Transverse colon (tissue), 4 donors: ENCODE measurements around the gene AKR7A2. TPM values are rescaled to one million over a fixed set of nuclear protein-coding genes. Genes with fewer than 3 reads are reported as not detected.

Source experiments
- DNase-seq: peaks from one replicate; pipeline ENCODE4 v3.0.0-alpha.2; 2019
- H3K27ac ChIP-seq, 4 donors: fragments of 200-600 bp; sonication (generic); 2 replicates each; pipeline ENCODE4 v1.5.1; 2016 to 2018; ENCODE audit warnings: inconsistent platforms in 4 of 4
- H3K27me3 ChIP-seq: fragments of 200-600 bp; sonication (generic); 2 replicates; pipeline ENCODE4 v1.5.1; 2017; ENCODE audit warnings: inconsistent platforms
- H3K36me3 ChIP-seq, 4 donors: fragments of 200-600 bp; sonication (generic); 2 replicates each; pipeline ENCODE4 v1.5.1; 2017 to 2019; ENCODE audit warnings: inconsistent platforms in 4 of 4
- H3K4me1 ChIP-seq, 4 donors: fragments of 200-600 bp; sonication (generic); 2 replicates each; pipeline ENCODE4 v1.5.1; 2017 to 2020; ENCODE audit warnings: inconsistent platforms in 4 of 4
- H3K4me3 ChIP-seq, 4 donors: fragments of 200-600 bp; sonication (generic); 1 replicate in 1 of 4; 2 replicates in 3 of 4; pipeline versions ENCODE4 v1.5.1 to v1.6.1; 2017 to 2019; ENCODE audit warnings: inconsistent platforms in 4 of 4
- H3K9me3 ChIP-seq, 2 donors: fragments of 200-600 bp; sonication (generic); 2 replicates each; pipeline ENCODE4 v1.5.1; 2017 to 2019; ENCODE audit warnings: inconsistent platforms in 2 of 2
- EP300 ChIP-seq: sonication (generic); formaldehyde crosslinking; IDR thresholded peaks from one replicate; pipeline ENCODE4 v1.6.1; 2017; ENCODE audit warnings: antibody characterized with exemption, low read depth
- POLR2A ChIP-seq: fragments of 450-650 bp; IDR thresholded peaks from one replicate; pipeline ENCODE4 v1.6.1; 2016; ENCODE audit warnings: antibody characterized with exemption, mild to moderate bottlenecking, moderate library complexity
- POLR2AphosphoS5 ChIP-seq, 3 donors: sonication (generic); formaldehyde crosslinking; IDR thresholded peaks; one replicate each; pipeline ENCODE4 v1.6.1; 2016; ENCODE audit warnings: antibody characterized with exemption in 3 of 3
- WGBS, 2 donors: methylation state at CpG; one replicate each; pipeline ENCODE4 v1.1.5; 2018; ENCODE audit warnings: low coverage in 1 of 2; 5-methylcytosine and 5-hydroxymethylcytosine counted together
- in situ Hi-C, 4 donors: fragments of 200-750 bp; cut with MboI; loops; one replicate each; pipeline versions ENCODE4 v1.15.0 to v1.15.1; 2017; ENCODE audit warnings: low sequenced_read_pairs in 3 of 4, low pct_ligation_motif_present in 1 of 4, low pct_unique_long_range_greater_than_20kb in 1 of 4
- intact Hi-C: fragments of 100-400 bp; cut with DNase I; formaldehyde crosslinking; loops from one replicate; pipeline ENCODE4 v1.15.1; 2023; ENCODE audit warnings: low total_unique reads
- total RNA-seq, 4 donors: library from RNA; depleted of rRNA; stranded (reverse); fragments of >200 nt; gene quantifications; one replicate each; pipeline ENCODE4 v1.1.0, GENCODE V29; 2016
- TF ChIP-seq, protein P1 (sequence below), 5 experiments: fragments of 200-600 bp in 3 of 5; fragments of 450-650 bp in 2 of 5; sonication (generic) in 3 of 5; IDR thresholded peaks; 1 replicate in 2 of 5; 2 replicates in 3 of 5; pipeline ENCODE4 v1.5.1; 2016 to 2017; ENCODE audit warnings: antibody characterized with exemption in 5 of 5, inconsistent platforms in 3 of 5, mild to moderate bottlenecking in 2 of 5, moderate library complexity in 1 of 5

AKR7A2 gene
- total RNA-seq, 4 donors from 2014 or later: 64.7 to 169 (median 112) TPM

DNA sequence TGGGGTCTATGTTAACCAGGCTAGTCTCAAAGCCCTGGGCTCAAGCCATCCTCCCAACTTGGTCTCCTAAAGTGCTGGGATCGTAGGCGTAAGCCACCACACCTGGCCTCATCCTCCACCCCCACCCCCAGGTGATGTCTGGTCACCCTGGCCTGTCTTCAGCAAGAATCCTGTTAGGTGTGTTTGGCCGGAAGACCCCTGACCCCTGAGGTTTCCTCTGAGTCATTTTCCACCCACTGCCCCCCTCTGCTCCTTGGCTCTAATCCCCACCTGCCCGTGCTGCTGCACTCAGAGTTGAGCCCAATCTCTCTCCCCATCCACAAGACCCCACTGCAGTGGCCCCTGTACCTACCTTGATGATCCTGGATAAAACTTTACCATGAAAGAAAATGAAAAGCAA is 25.3 kb upstream of the AKR7A2 start:
- no peak for TF ChIP-seq POLR2AphosphoS5 (IDR thresholded peaks at IDR 0.05)
- no peak for TF ChIP-seq POLR2A
- TF ChIP-seq, protein P1, sequence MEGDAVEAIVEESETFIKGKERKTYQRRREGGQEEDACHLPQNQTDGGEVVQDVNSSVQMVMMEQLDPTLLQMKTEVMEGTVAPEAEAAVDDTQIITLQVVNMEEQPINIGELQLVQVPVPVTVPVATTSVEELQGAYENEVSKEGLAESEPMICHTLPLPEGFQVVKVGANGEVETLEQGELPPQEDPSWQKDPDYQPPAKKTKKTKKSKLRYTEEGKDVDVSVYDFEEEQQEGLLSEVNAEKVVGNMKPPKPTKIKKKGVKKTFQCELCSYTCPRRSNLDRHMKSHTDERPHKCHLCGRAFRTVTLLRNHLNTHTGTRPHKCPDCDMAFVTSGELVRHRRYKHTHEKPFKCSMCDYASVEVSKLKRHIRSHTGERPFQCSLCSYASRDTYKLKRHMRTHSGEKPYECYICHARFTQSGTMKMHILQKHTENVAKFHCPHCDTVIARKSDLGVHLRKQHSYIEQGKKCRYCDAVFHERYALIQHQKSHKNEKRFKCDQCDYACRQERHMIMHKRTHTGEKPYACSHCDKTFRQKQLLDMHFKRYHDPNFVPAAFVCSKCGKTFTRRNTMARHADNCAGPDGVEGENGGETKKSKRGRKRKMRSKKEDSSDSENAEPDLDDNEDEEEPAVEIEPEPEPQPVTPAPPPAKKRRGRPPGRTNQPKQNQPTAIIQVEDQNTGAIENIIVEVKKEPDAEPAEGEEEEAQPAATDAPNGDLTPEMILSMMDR (IDR thresholded peaks at IDR 0.05): no peak
- no peak for TF ChIP-seq EP300
- Histone ChIP-seq H3K27me3 (no peaks in the 10 kb centered on the region), H3K4me1 (peaks cover 0 to 7% (median 2%) of the 10 kb centered on the region in 4 donors), H3K36me3 (no peaks in the 10 kb centered on the region), H3K4me3 (no peak overlapping the region), H3K27ac (no peak overlapping the region), H3K9me3 (no peaks in the 10 kb centered on the region)
- in situ Hi-C loops (no loop called here), intact Hi-C loops (no loop called here)
- WGBS, 2 donors: 60 to 88% methylated on average over 1 to 4 of the region's 4 CpGs
- no peak for DNase-seq

DNA sequence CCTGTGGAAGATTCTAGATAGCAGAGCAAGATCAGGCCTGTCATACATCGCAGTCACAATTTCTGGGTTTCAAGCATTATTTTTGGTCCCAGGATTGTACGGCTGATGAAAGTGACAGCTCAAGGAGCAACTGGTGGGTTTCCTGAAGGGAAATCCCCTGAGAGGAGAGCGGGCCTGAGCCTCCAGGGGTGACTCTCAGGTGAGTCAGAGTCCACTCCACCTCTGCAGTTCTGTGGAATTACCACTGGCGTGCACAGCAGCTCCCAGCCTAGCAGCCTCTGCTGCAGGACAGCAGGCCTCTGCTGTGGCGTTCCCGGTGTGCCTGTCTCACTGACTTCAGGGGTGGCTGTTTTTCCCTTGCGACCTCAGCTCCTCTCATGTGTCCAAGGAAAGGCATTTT is 24.6 kb upstream of the AKR7A2 start:
- H3K27ac ChIP-seq: no peak overlapping the region
- no peak overlapping the region for H3K4me3 ChIP-seq
- no peak for TF ChIP-seq POLR2A
- TF ChIP-seq EP300: no peak
- no peak for TF ChIP-seq POLR2AphosphoS5 (IDR thresholded peaks at IDR 0.05)
- TF ChIP-seq, protein P1 (IDR thresholded peaks at IDR 0.05): no peak
- H3K36me3 ChIP-seq: no peaks in the 10 kb centered on the region
- no peak for DNase-seq
- 84 to 100% methylated on average over 1 to 6 of the region's 7 CpGs for WGBS, 2 donors
- H3K4me1 ChIP-seq: peaks cover 0 to 4% (median 0%) of the 10 kb centered on the region in 4 donors
- H3K27me3 ChIP-seq: no peaks in the 10 kb centered on the region
- no peaks in the 10 kb centered on the region for H3K9me3 ChIP-seq
- in situ Hi-C loops (no loop called here), intact Hi-C loops (no loop called here)

DNA sequence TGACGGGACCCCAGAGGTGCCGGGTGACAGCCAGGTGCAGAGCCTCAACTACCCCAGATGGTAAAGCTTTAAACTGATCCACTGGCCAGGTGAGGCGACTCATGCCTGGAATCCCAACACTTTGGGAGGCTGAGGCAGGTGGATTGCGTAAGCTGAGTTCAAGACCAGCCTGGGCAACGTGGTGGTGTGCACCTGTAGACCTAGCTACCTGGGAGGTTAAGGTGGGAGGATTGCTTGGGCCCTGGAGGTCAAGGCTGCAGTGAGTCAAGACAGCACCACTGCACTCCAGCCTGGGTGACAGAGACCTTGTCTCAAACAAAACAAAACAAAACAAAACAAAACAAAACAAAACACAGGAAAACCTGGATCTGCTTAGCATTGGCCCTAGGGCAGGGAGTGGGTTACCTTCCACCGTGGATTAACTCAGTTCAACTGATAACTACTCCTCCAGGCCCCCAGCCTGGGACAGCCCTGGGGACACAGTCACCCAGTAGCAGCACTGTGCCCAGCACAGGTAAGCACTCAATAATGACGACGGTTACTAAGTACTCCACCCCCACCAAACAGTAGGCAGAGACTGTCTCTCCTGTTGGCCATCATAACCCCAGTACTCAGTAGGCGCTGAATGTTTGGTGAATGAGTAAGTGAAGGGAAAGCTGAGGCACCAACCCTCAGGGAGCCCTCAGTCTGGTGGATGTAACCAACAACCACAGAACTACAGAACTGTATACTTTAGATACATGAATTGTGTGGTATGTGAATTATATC is 21.8 kb upstream of the AKR7A2 start:
- WGBS, 2 donors: 77 to 83% methylated on average over 5 to 9 of the region's 9 CpGs
- no peak overlapping the region for H3K27ac ChIP-seq
- no peaks in the 10 kb centered on the region for H3K9me3 ChIP-seq
- in situ Hi-C loops (no loop called here), intact Hi-C loops (no loop called here)
- DNase-seq: no peak
- no peaks in the 10 kb centered on the region for H3K4me1 ChIP-seq
- H3K4me3 ChIP-seq: no peak overlapping the region
- H3K36me3 ChIP-seq: no peaks in the 10 kb centered on the region
- TF ChIP-seq, protein P1 (IDR thresholded peaks at IDR 0.05): no peak
- TF ChIP-seq EP300: no peak
- no peak for TF ChIP-seq POLR2AphosphoS5 (IDR thresholded peaks at IDR 0.05)
- TF ChIP-seq POLR2A: no peak
- no peaks in the 10 kb centered on the region for H3K27me3 ChIP-seq

DNA sequence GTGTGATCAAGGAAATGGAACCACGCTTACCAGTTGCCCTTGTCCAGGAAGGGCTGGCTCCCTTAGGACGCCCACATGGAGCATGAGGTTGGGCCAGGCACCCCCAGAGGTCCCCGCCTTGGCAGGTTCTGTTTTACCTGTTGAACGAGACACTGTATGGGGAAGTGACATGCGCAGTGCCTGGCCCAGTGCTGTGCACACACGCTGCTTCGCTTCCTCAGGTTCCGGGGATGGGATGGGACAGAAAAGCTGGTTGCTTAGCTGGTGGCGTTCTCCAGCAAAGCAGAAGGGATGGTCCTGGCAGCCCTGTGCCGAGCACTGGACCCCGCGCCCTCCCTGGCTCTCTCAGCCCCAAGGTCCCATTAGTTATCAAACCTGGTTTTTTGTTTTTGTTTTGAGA is 20.9 kb upstream of the AKR7A2 start:
- intact Hi-C loops: no loop called here
- Histone ChIP-seq H3K4me3 (no peak overlapping the region), H3K9me3 (no peaks in the 10 kb centered on the region), H3K36me3 (peaks cover 0 to under 1% (median 0%) of the 10 kb centered on the region in 4 donors), H3K4me1 (no peaks in the 10 kb centered on the region), H3K27me3 (no peaks in the 10 kb centered on the region), H3K27ac (no peak overlapping the region)
- WGBS, 2 donors: 94% methylated on average over 12 of the region's 12 CpGs; no CpG with 5 or more reads in 1 of the 2 donors
- DNase-seq: no peak
- in situ Hi-C loops: no loop called here
- TF ChIP-seq POLR2AphosphoS5 (IDR thresholded peaks at IDR 0.05) (no peak), POLR2A (no peak), EP300 (no peak)
- TF ChIP-seq, protein P1 (IDR thresholded peaks at IDR 0.05): no peak
